Activated naive CD8-positive, alpha-beta T cell (primary cell): ENCODE data around the gene RFX1.
A peak's percentile ranks its signal among the peaks of the same experiment; 100 is the strongest.

ENCODE experiments used
- H3K27ac Mint-ChIP-seq: one replicate; pipeline ENCODE4 v1.8.0; 2021; ENCODE audit warnings: mixed read lengths
- H3K27me3 Mint-ChIP-seq: one replicate; pipeline ENCODE4 v1.8.0; 2021; ENCODE audit warnings: mixed read lengths
- H3K36me3 Mint-ChIP-seq: one replicate; pipeline ENCODE4 v1.8.0; 2021; ENCODE audit warnings: mixed read lengths
- H3K4me1 Mint-ChIP-seq: one replicate; pipeline ENCODE4 v1.8.0; 2021; ENCODE audit warnings: low read depth, mixed read lengths
- H3K4me3 Mint-ChIP-seq: one replicate; pipeline ENCODE4 v1.8.0; 2021; ENCODE audit warnings: mild to moderate bottlenecking, mixed read lengths
- H3K9me3 Mint-ChIP-seq: one replicate; pipeline ENCODE4 v1.8.0; 2021; ENCODE audit warnings: low read depth, mixed read lengths

RFX1 gene

GRCh38 chr19:13966684-13967128, 39.4 kb downstream of the RFX1 start:
- Mint-ChIP-seq H3K9me3 (no peaks in the 10 kb centered on the region), H3K36me3 (peaks cover 3% of the 10 kb centered on the region), H3K27ac (no peak overlapping the region), H3K4me3 (no peak overlapping the region), H3K27me3 (no peaks in the 10 kb centered on the region), H3K4me1 (no peaks in the 10 kb centered on the region)

- Mint-ChIP-seq H3K4me1 (no peaks in the 10 kb centered on the region), H3K4me3 (no peak overlapping the region), H3K27ac (no peak overlapping the region), H3K9me3 (no peaks in the 10 kb centered on the region), H3K36me3 (peaks cover 3% of the 10 kb centered on the region), H3K27me3 (no peaks in the 10 kb centered on the region)
Measured at GRCh38 chr19:13965926-13966683, 40.0 kb downstream of the RFX1 start.

- no peaks in the 10 kb centered on the region for H3K27me3 Mint-ChIP-seq
- H3K9me3 Mint-ChIP-seq, result no peaks in the 10 kb centered on the region
- H3K4me3 Mint-ChIP-seq, result no peak overlapping the region
- no peak overlapping the region for H3K27ac Mint-ChIP-seq
- H3K4me1 Mint-ChIP-seq, result no peaks in the 10 kb centered on the region
- peaks cover 3% of the 10 kb centered on the region for H3K36me3 Mint-ChIP-seq
Measured at GRCh38 chr19:13965377-13965896, 40.7 kb downstream of the RFX1 start.

- H3K36me3 Mint-ChIP-seq, result peaks cover 3% of the 10 kb centered on the region
- H3K27me3 Mint-ChIP-seq, result no peaks in the 10 kb centered on the region
- no peaks in the 10 kb centered on the region for H3K9me3 Mint-ChIP-seq
- no peaks in the 10 kb centered on the region for H3K4me1 Mint-ChIP-seq
- H3K4me3 Mint-ChIP-seq, result no peak overlapping the region
- H3K27ac Mint-ChIP-seq, result no peak overlapping the region
Measured at GRCh38 chr19:13964776-13965175, 41.3 kb downstream of the RFX1 start.

GRCh38 chr19:13963603-13964105, 42.5 kb downstream of the RFX1 start:
- Mint-ChIP-seq H3K4me3 (no peak overlapping the region), H3K9me3 (no peaks in the 10 kb centered on the region), H3K36me3 (no peaks in the 10 kb centered on the region), H3K4me1 (no peaks in the 10 kb centered on the region), H3K27me3 (no peaks in the 10 kb centered on the region), H3K27ac (no peak overlapping the region)

GRCh38 chr19:13962699-13963602, 43.2 kb downstream of the RFX1 start:
- H3K4me3 Mint-ChIP-seq, result no peak overlapping the region
- H3K36me3 Mint-ChIP-seq, result no peaks in the 10 kb centered on the region
- H3K27me3 Mint-ChIP-seq, result no peaks in the 10 kb centered on the region
- H3K9me3 Mint-ChIP-seq, result no peaks in the 10 kb centered on the region
- H3K27ac Mint-ChIP-seq, result no peak overlapping the region
- no peaks in the 10 kb centered on the region for H3K4me1 Mint-ChIP-seq

GRCh38 chr19:13961826-13962698, 44.1 kb downstream of the RFX1 start:
- H3K4me3 Mint-ChIP-seq, result no peak overlapping the region
- H3K27me3 Mint-ChIP-seq, result no peaks in the 10 kb centered on the region
- no peaks in the 10 kb centered on the region for H3K9me3 Mint-ChIP-seq
- no peaks in the 10 kb centered on the region for H3K36me3 Mint-ChIP-seq
- peaks cover under 1% of the 10 kb centered on the region for H3K4me1 Mint-ChIP-seq
- H3K27ac Mint-ChIP-seq, result no peak overlapping the region

GRCh38 chr19:13960863-13961784, 45.0 kb downstream of the RFX1 start:
- Mint-ChIP-seq H3K27me3 (no peaks in the 10 kb centered on the region), H3K36me3 (no peaks in the 10 kb centered on the region), H3K4me3 (no peak overlapping the region), H3K9me3 (no peaks in the 10 kb centered on the region), H3K4me1 (peaks cover 1% of the 10 kb centered on the region), H3K27ac (no peak overlapping the region)

GRCh38 chr19:13959962-13960862, 45.9 kb downstream of the RFX1 start:
- no peaks in the 10 kb centered on the region for H3K27me3 Mint-ChIP-seq
- no peaks in the 10 kb centered on the region for H3K36me3 Mint-ChIP-seq
- no peak overlapping the region for H3K27ac Mint-ChIP-seq

GRCh38 chr19:13959141-13959961, 46.8 kb downstream of the RFX1 start:
- no peaks in the 10 kb centered on the region for H3K36me3 Mint-ChIP-seq
- no peaks in the 10 kb centered on the region for H3K9me3 Mint-ChIP-seq
- no peaks in the 10 kb centered on the region for H3K27me3 Mint-ChIP-seq
- peaks cover 5% of the 10 kb centered on the region for H3K4me1 Mint-ChIP-seq
- no peak overlapping the region for H3K4me3 Mint-ChIP-seq
- H3K27ac Mint-ChIP-seq, result no peak overlapping the region

More at GRCh38 chr19:13959962-13960862, 45.9 kb downstream of the RFX1 start:
- H3K4me3 Mint-ChIP-seq, result no peak overlapping the region
- no peaks in the 10 kb centered on the region for H3K9me3 Mint-ChIP-seq
- peaks cover 1% of the 10 kb centered on the region for H3K4me1 Mint-ChIP-seq

- Mint-ChIP-seq H3K4me3 (no peak overlapping the region), H3K27ac (peak overlapping the region; percentile 34), H3K36me3 (no peaks in the 10 kb centered on the region), H3K4me1 (peaks cover 14% of the 10 kb centered on the region), H3K9me3 (no peaks in the 10 kb centered on the region), H3K27me3 (no peaks in the 10 kb centered on the region)
Measured at GRCh38 chr19:13958043-13958442, 48.1 kb downstream of the RFX1 start.

- Mint-ChIP-seq H3K27me3 (no peaks in the 10 kb centered on the region), H3K4me1 (peaks cover 18% of the 10 kb centered on the region), H3K4me3 (no peak overlapping the region), H3K36me3 (no peaks in the 10 kb centered on the region), H3K9me3 (no peaks in the 10 kb centered on the region), H3K27ac (no peak overlapping the region)
Measured at GRCh38 chr19:13957051-13957450, 49.1 kb downstream of the RFX1 start.
